ENCODE measurements around the gene MYO7B.

The MYO7B gene

GRCh38 chr2:127644066-127645025 is 108.9 kb downstream of the MYO7B start:
- Histone ChIP-seq H3F3A (ENCODE audit: insufficient read depth, low read length) (no peaks in the 10 kb centered on the region), H3K4me2 (ENCODE audit: low read length) (no peak overlapping the region), H3K4me1 (ENCODE audit: insufficient read depth, low read length, severe bottlenecking) (peaks cover 7% of the 10 kb centered on the region), H2AFZ (ENCODE audit: low read length) (no peak overlapping the region), H3K27ac (ENCODE audit: low read depth, low read length, poor library complexity, severe bottlenecking) (no peak overlapping the region), H3K27me3 (ENCODE audit: insufficient read depth, low read length) (no peaks in the 10 kb centered on the region; the same call in 1 of the 2 replicates), H4K20me1 (ENCODE audit: insufficient read depth, low read length) (no peaks in the 10 kb centered on the region), H3K4me3 (ENCODE audit: low read depth, low read length, poor library complexity, severe bottlenecking) (no peak overlapping the region), H3K79me2 (ENCODE audit: insufficient read depth, low read length) (no peaks in the 10 kb centered on the region), H3K36me3 (ENCODE audit: insufficient read depth, low read length) (no peaks in the 10 kb centered on the region), H3K9me2 (ENCODE audit: low read depth, low read length) (no peaks in the 10 kb centered on the region), H3K9ac (ENCODE audit: low read length) (no peak overlapping the region), H3K9me3 (ENCODE audit: low read length) (no peaks in the 10 kb centered on the region)
- no peak for TF ChIP-seq EZH2 (IDR thresholded peaks at IDR 0.05; ENCODE audit: borderline replicate concordance, low read length)
- no peak for TF ChIP-seq CTCF (IDR thresholded peaks at IDR 0.05; ENCODE audit: low read length)

GRCh38 chr2:127645026-127645394 is 109.5 kb downstream of the MYO7B start:
- Histone ChIP-seq H3K4me1 (ENCODE audit: insufficient read depth, low read length, severe bottlenecking) (peaks cover 4% of the 10 kb centered on the region), H3K79me2 (ENCODE audit: insufficient read depth, low read length) (no peaks in the 10 kb centered on the region), H3K36me3 (ENCODE audit: insufficient read depth, low read length) (no peaks in the 10 kb centered on the region), H3F3A (ENCODE audit: insufficient read depth, low read length) (no peaks in the 10 kb centered on the region), H3K27ac (ENCODE audit: low read depth, low read length, poor library complexity, severe bottlenecking) (no peak overlapping the region), H2AFZ (ENCODE audit: low read length) (no peak overlapping the region), H3K9me2 (ENCODE audit: low read depth, low read length) (no peaks in the 10 kb centered on the region), H4K20me1 (ENCODE audit: insufficient read depth, low read length) (no peaks in the 10 kb centered on the region), H3K27me3 (ENCODE audit: insufficient read depth, low read length) (no peaks in the 10 kb centered on the region; the same call in 1 of the 2 replicates), H3K9me3 (ENCODE audit: low read length) (no peaks in the 10 kb centered on the region), H3K9ac (ENCODE audit: low read length) (no peak overlapping the region), H3K4me2 (ENCODE audit: low read length) (no peak overlapping the region), H3K4me3 (ENCODE audit: low read depth, low read length, poor library complexity, severe bottlenecking) (no peak overlapping the region)
- TF ChIP-seq CTCF (IDR thresholded peaks at IDR 0.05; ENCODE audit: low read length): no peak
- TF ChIP-seq EZH2 (IDR thresholded peaks at IDR 0.05; ENCODE audit: borderline replicate concordance, low read length): no peak

GRCh38 chr2:127645395-127646291 is 110.2 kb downstream of the MYO7B start, which contains the start of gene GPR17:
TSS of gene GPR17 (plus strand) at chr2:127646153. CDS start at chr2:127650736, 4,583 bp downstream.
- H3K27ac ChIP-seq (ENCODE audit: low read depth, low read length, poor library complexity, severe bottlenecking): no peak within 1 kb of the TSS

More at GRCh38 chr2:127645395-127646291, 110.2 kb downstream of the MYO7B start, which contains the start of gene GPR17:
- H2AFZ ChIP-seq (ENCODE audit: low read length): no peak within 1 kb of the TSS
- H3F3A ChIP-seq (ENCODE audit: insufficient read depth, low read length): no peaks in the 10 kb centered on the region
- H3K36me3 ChIP-seq (ENCODE audit: insufficient read depth, low read length): no peaks in the 10 kb centered on the region
- no peaks in the 10 kb centered on the region for H3K9me3 ChIP-seq (ENCODE audit: low read length)
- H3K4me3 ChIP-seq (ENCODE audit: low read depth, low read length, poor library complexity, severe bottlenecking): no peak within 1 kb of the TSS
- no peak within 1 kb of the TSS for H3K9ac ChIP-seq (ENCODE audit: low read length)
- no peaks in the 10 kb centered on the region; the same call in 1 of the 2 replicates for H3K27me3 ChIP-seq (ENCODE audit: insufficient read depth, low read length)
- H3K79me2 ChIP-seq (ENCODE audit: insufficient read depth, low read length): no peaks in the 10 kb centered on the region
- H3K9me2 ChIP-seq (ENCODE audit: low read depth, low read length): no peaks in the 10 kb centered on the region
- H4K20me1 ChIP-seq (ENCODE audit: insufficient read depth, low read length): no peaks in the 10 kb centered on the region
- no peak for TF ChIP-seq EZH2 (IDR thresholded peaks at IDR 0.05; ENCODE audit: borderline replicate concordance, low read length)
- no peak for TF ChIP-seq CTCF (IDR thresholded peaks at IDR 0.05; ENCODE audit: low read length)
- no peaks in the 10 kb centered on the region for H3K4me1 ChIP-seq (ENCODE audit: insufficient read depth, low read length, severe bottlenecking)
- no peak within 1 kb of the TSS for H3K4me2 ChIP-seq (ENCODE audit: low read length)

Data from OCI-LY1 (cell line).